Measurements from ENCODE around the gene IQCH.
A peak's percentile ranks its signal among the peaks of the same experiment; 100 is the strongest.

Gene IQCH

GRCh38 chr15:67254238-67255175 is at the start of gene IQCH, which contains the start of gene AAGAB:
TSS of gene IQCH (plus strand) at chr15:67254786. CDS start at chr15:67254897, 111 bp downstream.
TSS of gene AAGAB (minus strand) at chr15:67254661. CDS start at chr15:67254631, 30 bp downstream.
- peak; percentile 91 for DNase-seq (ENCODE audit: low spot score)

GRCh38 chr15:67207555-67208207 is 46.9 kb upstream of the IQCH start:
- no peak for DNase-seq (ENCODE audit: low spot score)

GRCh38 chr15:67208396-67208795 is 46.2 kb upstream of the IQCH start:
- DNase-seq (ENCODE audit: low spot score), result no peak

- no peak for DNase-seq (ENCODE audit: low spot score)
Observed at GRCh38 chr15:67210555-67211168, 43.9 kb upstream of the IQCH start.

GRCh38 chr15:67212684-67213367 is 41.8 kb upstream of the IQCH start:
- DNase-seq (ENCODE audit: low spot score), result no peak

GRCh38 chr15:67215102-67215501 is 39.5 kb upstream of the IQCH start:
- DNase-seq (ENCODE audit: low spot score), result no peak

GRCh38 chr15:67216859-67217258 is 37.7 kb upstream of the IQCH start:
- DNase-seq (ENCODE audit: low spot score), result no peak

- no peak for DNase-seq (ENCODE audit: low spot score)
Observed at GRCh38 chr15:67218428-67218827, 36.2 kb upstream of the IQCH start.

GRCh38 chr15:67219288-67219687 is 35.3 kb upstream of the IQCH start:
- DNase-seq (ENCODE audit: low spot score), result no peak

GRCh38 chr15:67224889-67225288 is 29.7 kb upstream of the IQCH start:
- DNase-seq (ENCODE audit: low spot score), result no peak

GRCh38 chr15:67225336-67225735 is 29.2 kb upstream of the IQCH start:
- DNase-seq (ENCODE audit: low spot score), result no peak

GRCh38 chr15:67227431-67227830 is 27.2 kb upstream of the IQCH start:
- no peak for DNase-seq (ENCODE audit: low spot score)

GRCh38 chr15:67227846-67228245 is 26.7 kb upstream of the IQCH start:
- no peak for DNase-seq (ENCODE audit: low spot score)

GRCh38 chr15:67228286-67228685 is 26.3 kb upstream of the IQCH start:
- no peak for DNase-seq (ENCODE audit: low spot score)

- no peak for DNase-seq (ENCODE audit: low spot score)
Observed at GRCh38 chr15:67230504-67230903, 24.1 kb upstream of the IQCH start.

- no peak for DNase-seq (ENCODE audit: low spot score)
Observed at GRCh38 chr15:67232591-67232990, 22.0 kb upstream of the IQCH start.

- no peak for DNase-seq (ENCODE audit: low spot score)
Observed at GRCh38 chr15:67240235-67241131, 14.1 kb upstream of the IQCH start.

- DNase-seq (ENCODE audit: low spot score), result no peak
Observed at GRCh38 chr15:67241132-67241855, 13.3 kb upstream of the IQCH start.

GRCh38 chr15:67242708-67243111 is 11.9 kb upstream of the IQCH start:
- DNase-seq (ENCODE audit: low spot score), result no peak

- DNase-seq (ENCODE audit: low spot score), result no peak
Observed at GRCh38 chr15:67244971-67245478, 9.6 kb upstream of the IQCH start.
